SK-N-MC (cell line): ENCODE results near the gene PCIF1.
A peak's percentile ranks its signal among the peaks of the same experiment; 100 is the strongest.
"Not testable (repeated sequence)": the region's sequence is repeated elsewhere in the genome, so short reads cannot be mapped to it uniquely, and the experiment has no call there.

ENCODE experiments used
- DNase-seq: peaks from one replicate; pipeline ENCODE4 v3.0.0-alpha.2; 2011; ENCODE audit warnings: low read depth, low spot score
- H3K27ac ChIP-seq: fragments of 200-600 bp; sonication (generic); 2 replicates; pipeline ENCODE4 v1.5.1; 2016; ENCODE audit warnings: mixed run types
- H3K36me3 ChIP-seq: fragments of 200-600 bp; sonication (generic); 2 replicates; pipeline ENCODE4 v1.6.1; 2017; ENCODE audit warnings: antibody characterized with exemption, low read length, mixed read lengths; ENCODE audit not compliant: insufficient read depth
- H3K4me3 ChIP-seq: fragments of 200-600 bp; sonication (generic); 2 replicates; pipeline ENCODE4 v1.5.1; 2016
- H3K9ac ChIP-seq: fragments of 200-600 bp; sonication (generic); 2 replicates; pipeline ENCODE4 v1.8.0; 2017; ENCODE audit warnings: mixed run types, mixed read lengths; ENCODE audit not compliant: insufficient read length
- H3K9me3 ChIP-seq: fragments of 200-600 bp; sonication (generic); 2 replicates; pipeline ENCODE4 v1.6.1; 2017; ENCODE audit warnings: low read depth, mild to moderate bottlenecking, antibody characterized with exemption, low read length, moderate library complexity, mixed read lengths
- EZH2 ChIP-seq: fragments of 200-600 bp; sonication (generic); IDR thresholded peaks from one replicate; pipeline ENCODE4 v1.6.1; 2017; ENCODE audit warnings: antibody characterized with exemption
- FOXP2 ChIP-seq: optimal IDR thresholded peaks from 2 replicates; pipeline ENCODE3; 2011; ENCODE audit warnings: mild to moderate bottlenecking, moderate library complexity; ENCODE audit not compliant: insufficient read depth; ENCODE audit errors: extremely low read length, control extremely low read depth
- POLR2AphosphoS5 ChIP-seq: IDR thresholded peaks from 2 replicates; pipeline ENCODE4 v1.6.1; 2012; ENCODE audit warnings: mild to moderate bottlenecking, low read depth, low read length, borderline replicate concordance

PCIF1 gene

DNA sequence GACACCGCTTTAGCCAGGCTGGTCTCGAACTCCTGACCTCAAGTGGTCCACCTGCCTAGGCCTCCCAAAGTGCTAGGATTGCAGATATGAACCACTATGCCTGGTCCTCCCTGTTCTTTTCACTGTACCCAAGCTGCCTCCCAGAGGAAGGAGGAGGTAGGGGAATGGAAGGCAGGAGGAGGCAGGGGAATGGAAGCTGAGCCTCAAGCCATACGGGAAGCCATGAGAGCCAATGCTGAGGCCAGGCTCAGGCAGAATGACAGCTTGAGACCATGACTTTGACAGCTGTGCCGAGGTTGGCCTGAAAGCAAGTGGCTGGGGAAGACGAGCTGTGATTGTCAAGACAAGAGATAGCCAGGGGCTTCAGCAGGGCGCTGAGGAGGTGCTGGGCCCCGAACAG, 51.1 kb downstream of the PCIF1 start:
- H3K36me3 ChIP-seq = no peaks in the 10 kb centered on the region
- H3K4me3 ChIP-seq = no peak overlapping the region
- DNase-seq = no peak
- H3K27ac ChIP-seq = no peak overlapping the region
- H3K9ac ChIP-seq = no peak overlapping the region
- no peaks in the 10 kb centered on the region for H3K9me3 ChIP-seq
- TF ChIP-seq EZH2 (no peak), POLR2AphosphoS5 (no peak), FOXP2 (no peak)

DNA sequence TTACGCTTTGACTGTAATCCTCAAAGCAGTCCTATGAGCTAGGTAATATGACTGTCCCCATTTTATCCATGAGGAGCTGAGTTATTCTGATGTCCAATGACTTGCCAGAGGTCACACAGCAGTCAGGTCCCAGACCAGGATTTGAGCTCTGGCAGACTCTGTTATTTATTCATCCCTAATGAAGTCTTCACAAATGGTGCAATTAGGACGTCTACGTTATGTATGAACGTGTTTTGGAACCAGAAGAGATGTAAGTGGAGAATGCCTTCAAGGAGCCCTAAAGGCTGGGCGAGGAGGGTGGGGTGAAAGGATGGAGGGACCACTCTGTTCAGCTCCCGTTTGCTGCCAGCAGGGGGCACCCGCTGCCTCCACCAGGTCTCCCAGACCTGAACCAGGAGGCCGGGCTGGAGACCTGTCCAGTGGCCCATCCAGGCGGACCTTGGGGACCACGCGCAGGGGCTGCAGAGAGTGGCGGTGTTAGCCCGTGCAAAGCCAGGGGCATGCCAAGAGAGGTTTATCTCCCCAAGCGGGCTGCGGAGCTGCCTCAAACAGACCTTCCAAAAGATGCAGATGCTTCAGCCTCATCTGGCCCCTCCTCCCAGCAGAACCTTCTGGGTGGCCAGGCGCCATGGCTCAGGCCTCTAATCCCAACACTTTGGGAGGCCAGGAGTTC, 52.8 kb downstream of the PCIF1 start:
- DNase-seq = no peak
- Histone ChIP-seq H3K4me3 (no peak overlapping the region), H3K9ac (no peak overlapping the region), H3K36me3 (no peaks in the 10 kb centered on the region), H3K9me3 (no peaks in the 10 kb centered on the region), H3K27ac (no peak overlapping the region)
- TF ChIP-seq POLR2AphosphoS5 = no peak
- TF ChIP-seq FOXP2 = no peak
- TF ChIP-seq EZH2 = no peak

DNA sequence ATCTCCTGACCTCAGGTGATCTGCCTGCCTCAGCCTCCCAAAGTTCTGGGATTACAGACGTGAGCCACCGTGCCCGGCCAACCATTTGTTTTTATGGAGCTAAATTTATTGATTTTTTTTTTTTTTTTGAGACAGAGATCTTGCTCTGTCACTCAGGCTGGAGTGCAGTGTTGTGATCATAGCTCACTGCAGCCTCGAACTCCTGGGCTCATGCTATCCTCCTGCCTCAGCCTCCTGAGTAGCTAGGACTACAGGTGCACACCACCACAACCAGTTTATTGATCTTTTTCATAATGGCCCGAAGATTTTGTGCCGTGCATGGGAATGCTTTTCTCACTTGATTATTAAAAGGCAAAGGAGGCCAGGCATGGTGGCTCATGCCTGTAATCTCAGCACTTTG, 54.3 kb downstream of the PCIF1 start:
- not testable (repeated sequence) for H3K9ac ChIP-seq, DNase-seq, H3K27ac ChIP-seq, H3K9me3 ChIP-seq, H3K36me3 ChIP-seq, H3K4me3 ChIP-seq

DNA sequence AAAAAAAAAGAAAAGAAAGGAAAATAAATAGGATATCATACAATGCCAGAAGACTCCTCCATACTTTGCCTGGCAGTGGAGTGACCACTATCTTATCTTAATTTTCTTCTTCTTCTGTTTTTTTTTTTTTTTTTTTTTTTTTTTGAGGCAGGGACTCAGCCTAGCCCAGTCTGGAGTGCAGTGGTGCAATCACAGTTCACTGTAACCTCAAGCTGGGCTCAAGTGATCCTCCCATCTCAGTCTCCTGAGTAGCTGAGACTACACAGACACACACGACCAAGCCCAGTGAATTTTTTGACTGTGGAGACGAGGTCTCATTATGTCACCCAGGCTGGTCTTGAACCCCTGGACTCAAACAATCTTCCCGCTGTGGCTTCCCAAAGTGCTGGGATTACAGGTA, 57.1 kb downstream of the PCIF1 start:
- TF ChIP-seq EZH2 (no peak), POLR2AphosphoS5 (no peak), FOXP2 (no peak)
- no peak for DNase-seq
- no peaks in the 10 kb centered on the region for H3K36me3 ChIP-seq
- H3K9me3 ChIP-seq = no peaks in the 10 kb centered on the region
- H3K27ac ChIP-seq = no peak overlapping the region
- H3K4me3 ChIP-seq = no peak overlapping the region
- H3K9ac ChIP-seq = no peak overlapping the region

DNA sequence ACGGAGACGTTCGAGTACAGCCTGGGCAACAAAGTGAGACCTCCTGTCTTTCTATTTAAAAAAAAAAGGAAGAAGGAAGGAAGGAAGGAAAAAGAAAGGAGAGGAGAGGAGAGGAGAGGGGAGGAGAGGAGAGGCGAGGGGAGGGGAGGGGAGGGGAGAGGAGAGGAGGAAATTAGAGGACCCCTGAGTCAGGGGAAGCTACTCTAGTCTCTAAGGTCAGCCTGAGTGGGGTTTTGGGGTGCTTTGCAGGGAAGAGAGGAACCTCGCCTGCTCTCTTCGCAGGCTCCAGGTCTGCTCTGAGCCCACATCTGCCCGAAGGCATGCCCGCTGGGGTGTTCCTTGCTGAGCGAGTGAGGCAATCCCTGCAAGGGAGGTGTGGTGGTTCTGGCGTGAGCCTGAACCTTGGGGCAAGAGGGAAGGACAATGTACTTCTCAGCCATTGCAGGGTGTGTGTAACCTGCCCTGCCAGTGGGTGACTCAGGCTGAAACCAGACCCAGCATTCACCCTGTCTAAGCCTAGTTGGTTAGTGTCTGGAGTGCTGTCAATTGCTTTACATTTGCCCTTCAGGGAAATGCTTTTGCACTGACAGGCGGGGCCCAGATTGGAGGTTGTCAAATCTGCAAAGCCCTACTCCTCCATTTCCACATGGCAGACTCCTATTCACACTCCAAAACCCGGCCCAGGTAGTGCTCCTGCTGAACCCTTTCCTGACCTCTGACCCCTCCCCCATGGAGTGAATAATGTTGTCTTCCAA, 58.9 kb downstream of the PCIF1 start:
- no peak for DNase-seq
- no peaks in the 10 kb centered on the region for H3K36me3 ChIP-seq
- no peak for TF ChIP-seq EZH2
- TF ChIP-seq POLR2AphosphoS5 = no peak
- no peak for TF ChIP-seq FOXP2
- no peak overlapping the region for H3K4me3 ChIP-seq
- H3K9ac ChIP-seq = no peak overlapping the region
- H3K9me3 ChIP-seq = no peaks in the 10 kb centered on the region
- H3K27ac ChIP-seq = peak overlapping the region; percentile 50; the same call in 1 of the 2 replicates

- H3K4me3 ChIP-seq = peak overlapping the region; percentile 60
- no peaks in the 10 kb centered on the region for H3K36me3 ChIP-seq
- TF ChIP-seq EZH2 (no peak), POLR2AphosphoS5 (no peak), FOXP2 (no peak)
- peak overlapping the region; percentile 94 for H3K27ac ChIP-seq
- H3K9me3 ChIP-seq = no peaks in the 10 kb centered on the region
- no peak for DNase-seq
- peak overlapping the region; percentile 59 for H3K9ac ChIP-seq
Measured at GRCh38 chr20:45994761-45995493, 60.4 kb downstream of the PCIF1 start.

DNA sequence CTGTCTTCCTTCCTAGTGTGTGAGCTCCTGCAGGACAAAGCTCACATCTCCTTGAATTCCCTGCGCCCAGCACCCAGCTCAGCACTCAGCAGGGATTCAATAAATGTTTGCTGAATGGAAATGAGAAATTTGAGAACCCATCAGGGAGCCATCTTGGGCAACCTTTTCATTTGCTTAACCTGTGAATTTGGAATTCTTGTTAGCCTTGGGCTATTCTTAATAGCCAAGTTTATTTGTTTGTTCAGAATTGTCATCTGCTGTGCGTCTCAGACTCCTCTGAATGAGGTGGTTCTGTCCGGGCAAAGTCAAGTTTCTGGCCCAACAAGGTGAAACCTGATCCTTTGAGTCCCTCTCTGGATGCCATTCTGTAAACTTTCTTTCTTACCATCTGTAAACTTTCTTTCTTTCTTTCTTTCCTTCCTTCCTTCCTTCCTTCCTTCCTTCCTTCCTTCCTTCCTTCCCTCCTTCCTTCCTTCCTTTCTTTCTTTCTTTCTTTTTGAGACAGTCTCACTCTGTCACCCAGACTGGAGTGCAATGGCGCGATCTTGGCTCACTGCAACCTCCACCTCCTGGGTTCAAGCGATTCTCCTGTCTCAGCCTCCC, 61.1 kb downstream of the PCIF1 start:
- H3K4me3 ChIP-seq = peak overlapping the region; percentile 60
- DNase-seq = peak; percentile 61
- H3K27ac ChIP-seq = peak overlapping the region; percentile 94
- H3K36me3 ChIP-seq, H3K9ac ChIP-seq, H3K9me3 ChIP-seq: not testable (repeated sequence)

GRCh38 chr20:45997187-45997586, 62.7 kb downstream of the PCIF1 start:
- Histone ChIP-seq H3K27ac (peak overlapping the region; percentile 70; the same call in 1 of the 2 replicates), H3K4me3 (no peak overlapping the region), H3K9ac (no peak overlapping the region), H3K36me3 (no peaks in the 10 kb centered on the region), H3K9me3 (no peaks in the 10 kb centered on the region)
- no peak for DNase-seq
- TF ChIP-seq EZH2 (no peak), FOXP2 (no peak), POLR2AphosphoS5 (no peak)
